Testis (tissue), 3 donors: ENCODE measurements around the gene AZU1. TPM values are rescaled to one million over a fixed set of nuclear protein-coding genes. Genes with fewer than 3 reads are reported as not detected.
"Not testable (repeated sequence)": the region's sequence is repeated elsewhere in the genome, so short reads cannot be mapped to it uniquely, and the experiment has no call there.

Source experiments
- DNase-seq: peaks from one replicate; pipeline ENCODE4 v3.0.0-alpha.2; 2019
- H3K27ac ChIP-seq, 2 donors: fragments of 200-600 bp; sonication (generic); one replicate each; pipeline ENCODE4 v1.5.1; 2019
- H3K27me3 ChIP-seq: fragments of 200-600 bp; sonication (generic); one replicate; pipeline ENCODE4 v1.5.1; 2019
- H3K36me3 ChIP-seq: fragments of 200-600 bp; sonication (generic); one replicate; pipeline ENCODE4 v1.5.1; 2017; ENCODE audit warnings: low read depth; ENCODE audit errors: missing control alignments
- H3K4me1 ChIP-seq: fragments of 200-600 bp; sonication (generic); one replicate; pipeline ENCODE4 v1.5.1; 2019
- H3K4me3 ChIP-seq, 2 donors: fragments of 200-600 bp; sonication (generic); one replicate each; pipeline ENCODE4 v1.5.1; 2017 to 2019
- H3K9me3 ChIP-seq: fragments of 200-600 bp; sonication (generic); one replicate; pipeline ENCODE4 v1.5.1; 2017
- CTCF ChIP-seq, 3 experiments: fragments of 450-650 bp in 2 of 3; fragments of 200-600 bp in 1 of 3; sonication (generic) in 1 of 3; IDR thresholded peaks; one replicate each; pipeline ENCODE4 v1.5.1; 2016 to 2019; ENCODE audit warnings: antibody characterized with exemption in 3 of 3, mild to moderate bottlenecking in 2 of 3, moderate library complexity in 1 of 3
- POLR2A ChIP-seq: fragments of 450-650 bp; IDR thresholded peaks from one replicate; pipeline ENCODE4 v1.6.1; 2017; ENCODE audit warnings: antibody characterized with exemption, mild to moderate bottlenecking, moderate library complexity
- WGBS, 2 donors: methylation state at CpG; one replicate each; pipeline ENCODE4 v1.1.5; 2018; 5-methylcytosine and 5-hydroxymethylcytosine counted together
- intact Hi-C: fragments of 100-400 bp; cut with DNase I; formaldehyde crosslinking; loops from one replicate; pipeline ENCODE4 v1.15.1; 2023; ENCODE audit warnings: low total_unique reads
- polyA plus RNA-seq: library from polyadenylated mRNA; stranded (reverse); fragments of 350-450 nt; fragmentation: Illumina TruSeq; extraction: RNeasy Lipid Tissue Mini Kit (QIAGEN cat#74804); gene quantifications from one replicate; pipeline ENCODE4 v1.2.3, GENCODE V29; 2014; ENCODE audit warnings: low read depth, low replicate concordance; ENCODE audit not compliant: insufficient read depth
- total RNA-seq, 2 donors: library from RNA; depleted of rRNA; stranded (reverse); fragments of >200 nt; gene quantifications; one replicate each; pipeline ENCODE4 v1.2.3, GENCODE V29; 2016

The AZU1 gene
- total and polyA plus RNA-seq, 3 donors from 2014 or later = 1.4 to 5.8 (median 5.4) TPM

GRCh38 chr19:835210-835810, 7.7 kb downstream of the AZU1 start:
- H3K4me1 ChIP-seq = no peaks in the 10 kb centered on the region
- H3K4me3 ChIP-seq = no peak overlapping the region
- no peaks in the 10 kb centered on the region for H3K9me3 ChIP-seq
- H3K27ac ChIP-seq = no peak overlapping the region
- 33 to 71% methylated on average over 7 to 36 of the region's 36 CpGs for WGBS, 2 donors
- no peak for DNase-seq
- intact Hi-C loops = no loop called here
- no peaks in the 10 kb centered on the region for H3K36me3 ChIP-seq
- TF ChIP-seq POLR2A (no peak), CTCF (IDR thresholded peaks at IDR 0.05) (no peak)
- H3K27me3 ChIP-seq = no peaks in the 10 kb centered on the region

DNA sequence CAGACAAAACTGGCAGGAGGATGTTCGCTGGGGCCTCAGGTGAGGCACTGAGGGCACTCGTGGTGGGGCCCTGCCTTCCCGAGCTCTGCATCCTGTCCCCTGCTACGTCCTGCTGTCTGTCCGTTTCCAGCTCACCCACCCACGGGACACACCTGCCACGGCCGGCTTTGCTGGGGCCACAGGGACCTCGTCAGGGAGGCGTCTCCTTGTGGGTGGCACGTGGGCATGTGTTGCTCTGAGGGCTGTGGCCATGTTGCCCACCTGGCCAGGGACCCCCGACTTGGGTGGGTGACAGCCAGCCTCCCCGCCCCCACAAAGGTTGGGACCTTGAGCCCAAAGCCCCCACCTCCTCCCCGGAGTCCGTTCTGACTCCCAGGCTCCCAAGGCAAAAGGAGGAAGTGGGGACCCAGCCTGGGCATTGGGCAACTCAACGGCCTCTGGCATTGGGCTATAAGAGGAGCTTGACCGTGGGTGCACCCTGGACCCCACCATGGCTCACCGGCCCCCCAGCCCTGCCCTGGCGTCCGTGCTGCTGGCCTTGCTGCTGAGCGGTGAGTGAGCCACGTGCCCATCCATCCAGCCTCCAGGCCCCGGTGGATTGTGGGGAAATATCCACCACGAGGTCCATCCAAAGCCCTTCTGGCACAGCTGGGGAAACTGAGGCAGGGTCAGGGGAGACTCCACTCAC, 13.0 kb downstream of the AZU1 start, which contains the start of gene PRTN3:
Gene PRTN3, plus strand, starts transcription at position 481 of the 688 bp plus-strand sequence. Its CDS starts 10 bp downstream, at position 491.
- DNase-seq = no peak
- Histone ChIP-seq H3K4me3 (no peak within 1 kb of the TSS), H3K4me1 (peaks cover 9% of the 10 kb centered on the region), H3K27me3 (no peaks in the 10 kb centered on the region), H3K27ac (no peak within 1 kb of the TSS), H3K9me3 (no peaks in the 10 kb centered on the region), H3K36me3 (no peaks in the 10 kb centered on the region)
- 76% methylated on average over 22 of the region's 24 CpGs; no CpG with 5 or more reads in 1 of the 2 donors for WGBS, 2 donors
- intact Hi-C loops = loop anchor here (10.0 kb wide), 1 partner anchor 66 kb away; no protein-coding TSS in a partner anchor
- no peak for TF ChIP-seq POLR2A
- TF ChIP-seq CTCF (IDR thresholded peaks at IDR 0.05) = no peak

DNA sequence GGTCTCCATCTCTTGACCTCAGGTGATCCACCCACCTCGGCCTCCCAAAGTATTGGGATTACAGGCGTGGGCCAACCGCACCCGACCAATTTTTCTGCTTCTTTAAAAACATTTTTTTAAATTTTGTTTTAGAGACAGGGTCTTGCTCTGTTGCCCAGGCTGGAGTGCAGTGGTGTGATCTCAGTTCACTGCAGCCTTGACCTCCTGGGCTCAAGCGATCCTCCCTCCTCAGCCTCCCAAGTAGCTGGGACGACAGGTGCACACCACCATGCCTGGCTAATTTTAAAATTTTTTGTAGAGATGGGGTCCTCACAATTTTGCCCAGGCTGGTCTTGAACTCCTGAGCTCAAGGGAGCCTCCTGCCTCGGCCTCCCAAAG, 15.2 kb downstream of the AZU1 start:
- H3K36me3 ChIP-seq = not testable (repeated sequence)

DNA sequence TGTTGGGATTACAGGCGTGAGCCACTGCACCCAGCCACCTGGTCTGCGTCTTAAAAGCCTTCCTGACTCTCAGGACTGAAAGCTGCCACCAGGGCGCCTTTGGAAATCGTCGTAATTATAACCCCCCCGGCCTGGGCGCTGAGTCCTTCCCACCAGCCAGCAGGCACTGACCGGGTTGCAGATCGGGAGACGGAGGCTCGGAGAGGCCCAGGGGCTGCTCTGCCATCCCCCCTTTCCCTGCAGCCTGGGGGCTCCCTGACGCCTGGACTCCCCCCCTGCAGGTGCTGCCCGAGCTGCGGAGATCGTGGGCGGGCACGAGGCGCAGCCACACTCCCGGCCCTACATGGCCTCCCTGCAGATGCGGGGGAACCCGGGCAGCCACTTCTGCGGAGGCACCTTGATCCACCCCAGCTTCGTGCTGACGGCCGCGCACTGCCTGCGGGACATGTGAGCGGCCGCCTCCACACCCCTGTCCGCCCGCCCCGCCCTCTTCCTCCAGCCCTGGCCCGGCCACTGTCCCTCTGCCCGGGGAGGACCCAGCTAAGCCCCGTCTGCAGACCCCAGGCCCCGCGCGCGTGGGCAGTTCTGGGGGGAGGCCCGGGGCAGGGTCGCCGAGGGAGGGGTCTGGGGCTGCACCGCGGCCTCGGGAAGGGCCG, 15.7 kb downstream of the AZU1 start:
- H3K27me3 ChIP-seq = no peaks in the 10 kb centered on the region
- TF ChIP-seq POLR2A (no peak), CTCF (IDR thresholded peaks at IDR 0.05) (no peak)
- H3K36me3 ChIP-seq = no peaks in the 10 kb centered on the region
- 0 to 7% methylated on average over 4 to 22 of the region's 46 CpGs for WGBS, 2 donors
- peak overlapping the region in 1 of 2 donors; percentile 38 for H3K4me3 ChIP-seq
- no peak for DNase-seq
- H3K27ac ChIP-seq = no peak overlapping the region
- no peaks in the 10 kb centered on the region for H3K9me3 ChIP-seq
- peaks cover 16% of the 10 kb centered on the region for H3K4me1 ChIP-seq
- intact Hi-C loops = loop anchor here (10.0 kb wide), 1 partner anchor 69 kb away; no protein-coding TSS in a partner anchor

More for the DNA sequence above, 15.2 kb downstream of the AZU1 start:
- H3K9me3 ChIP-seq, DNase-seq, H3K4me3 ChIP-seq, H3K27me3 ChIP-seq, H3K27ac ChIP-seq: not testable (repeated sequence)
- peaks cover 13% of the 10 kb centered on the region for H3K4me1 ChIP-seq
- WGBS, 2 donors = 66 to 73% methylated on average over 7 of the region's 7 CpGs
- intact Hi-C loops = loop anchor here (10.0 kb wide), 1 partner anchor 68 kb away; no protein-coding TSS in a partner anchor
